ENCODE measurements around the gene PRKG2. TPM values are rescaled to one million over a fixed set of nuclear protein-coding genes. Genes with fewer than 3 reads are reported as not detected.

Gene PRKG2
- total and polyA plus RNA-seq, 4 donors: 0.03 to 0.14 (median 0.08) TPM; not detected in 1

GRCh38 chr4:81136161-81136905 lies 78.7 kb downstream of the PRKG2 start:
- 71% methylated on average over 8 of the region's 8 CpGs for WGBS
- no peak overlapping the region for H3K4me3 ChIP-seq (ENCODE audit: low read depth in 1 of 3, low read length in 3 of 3)
- TF ChIP-seq HNF4G (IDR thresholded peaks at IDR 0.05) (no peak), NR2F2 (IDR thresholded peaks at IDR 0.05) (no peak), JUND (IDR thresholded peaks at IDR 0.05) (no peak), FOXA2 (IDR thresholded peaks at IDR 0.05) (no peak), ATF3 (IDR thresholded peaks at IDR 0.05) (no peak), MAX (IDR thresholded peaks at IDR 0.05) (no peak), YY1 (IDR thresholded peaks at IDR 0.05) (no peak), TAF1 (conservative IDR thresholded peaks at IDR 0.05) (no peak), ZBTB33 (IDR thresholded peaks at IDR 0.05) (no peak), CTCF (IDR thresholded peaks at IDR 0.05; ENCODE audit: low read depth, low read length, missing input control) (no peak), RAD21 (IDR thresholded peaks at IDR 0.05) (no peak), EGR1 (IDR thresholded peaks at IDR 0.05; ENCODE audit: low read depth in 2 of 2) (no peak), REST (IDR thresholded peaks at IDR 0.05) (no peak), RXRA (IDR thresholded peaks at IDR 0.05) (no peak), HNF4A (conservative IDR thresholded peaks at IDR 0.05) (no peak), FOXA1 (IDR thresholded peaks at IDR 0.05) (no peak), SP1 (IDR thresholded peaks at IDR 0.05) (no peak), GABPA (IDR thresholded peaks at IDR 0.05 in 1 of 2, conservative IDR thresholded peaks at IDR 0.05 in 1 of 2) (no peak)

More at GRCh38 chr4:81136161-81136905, 78.7 kb downstream of the PRKG2 start:
- Histone ChIP-seq H3K9ac (ENCODE audit: low read depth in 1 of 2, low read length in 2 of 2) (no peak overlapping the region), H3K36me3 (ENCODE audit: control insufficient read depth in 4 of 4, insufficient read depth in 3 of 4, low read depth in 1 of 4, low read length in 3 of 4) (no peaks in the 10 kb centered on the region), H3K4me1 (ENCODE audit: control insufficient read depth in 4 of 4, insufficient read depth in 4 of 4, low read length in 3 of 4) (no peaks in the 10 kb centered on the region), H3K9me3 (ENCODE audit: control insufficient read depth in 4 of 4, low read length in 3 of 4) (no peaks in the 10 kb centered on the region), H3K27me3 (ENCODE audit: control insufficient read depth in 4 of 4, insufficient read depth in 4 of 4, low read length in 3 of 4) (peaks cover 0 to 3% (median 0%) of the 10 kb centered on the region in 4 donors), H3K27ac (ENCODE audit: low read depth in 1 of 2, low read length in 2 of 2) (no peak overlapping the region)
- DNase-seq (ENCODE audit: low spot score): no peak
